Mesodermal cell (in vitro differentiated cells): Measurements from ENCODE around the gene LHFPL6.

Experiments
- H3K27ac ChIP-seq: 2 replicates; pipeline ENCODE4 v1.7.0; 2013; ENCODE audit warnings: mild to moderate bottlenecking, low read depth, low read length, moderate library complexity; ENCODE audit not compliant: severe bottlenecking
- H3K36me3 ChIP-seq: 2 replicates; pipeline ENCODE4 v1.7.1; 2013; ENCODE audit warnings: mild to moderate bottlenecking, low read length, moderate library complexity; ENCODE audit not compliant: control insufficient read depth, insufficient read depth
- H3K4me1 ChIP-seq: one replicate; pipeline ENCODE4 v1.7.1; 2013; ENCODE audit warnings: mild to moderate bottlenecking, low read length; ENCODE audit not compliant: insufficient read depth, control insufficient read depth, poor library complexity, severe bottlenecking
- H3K4me3 ChIP-seq: 2 replicates; pipeline ENCODE4 v1.7.0; 2013; ENCODE audit warnings: low read length, control low read depth, mild to moderate bottlenecking; ENCODE audit not compliant: insufficient read depth, poor library complexity, severe bottlenecking; ENCODE audit errors: extremely low read depth
- H3K9me3 ChIP-seq: 2 replicates; pipeline ENCODE4 v1.7.1; 2013; ENCODE audit warnings: mild to moderate bottlenecking, low read length, moderate library complexity; ENCODE audit not compliant: control insufficient read depth
- WGBS, 2 experiments: methylation state at CpG; one replicate each; pipeline ENCODE4 v1.1.5; 2013; ENCODE audit warnings: missing lambda C conversion rate in 2 of 2; ENCODE audit not compliant: insufficient coverage in 2 of 2; 5-methylcytosine and 5-hydroxymethylcytosine counted together

LHFPL6 gene

GRCh38 chr13:39327172-39327479 lies 275.9 kb downstream of the LHFPL6 start:
- Histone ChIP-seq H3K27ac (no peak overlapping the region), H3K4me3 (no peak overlapping the region), H3K9me3 (no peaks in the 10 kb centered on the region), H3K4me1 (peaks cover 6% of the 10 kb centered on the region), H3K36me3 (no peaks in the 10 kb centered on the region)
- 100% methylated on average over 1 of the region's 1 CpG for WGBS, 2 experiments

DNA sequence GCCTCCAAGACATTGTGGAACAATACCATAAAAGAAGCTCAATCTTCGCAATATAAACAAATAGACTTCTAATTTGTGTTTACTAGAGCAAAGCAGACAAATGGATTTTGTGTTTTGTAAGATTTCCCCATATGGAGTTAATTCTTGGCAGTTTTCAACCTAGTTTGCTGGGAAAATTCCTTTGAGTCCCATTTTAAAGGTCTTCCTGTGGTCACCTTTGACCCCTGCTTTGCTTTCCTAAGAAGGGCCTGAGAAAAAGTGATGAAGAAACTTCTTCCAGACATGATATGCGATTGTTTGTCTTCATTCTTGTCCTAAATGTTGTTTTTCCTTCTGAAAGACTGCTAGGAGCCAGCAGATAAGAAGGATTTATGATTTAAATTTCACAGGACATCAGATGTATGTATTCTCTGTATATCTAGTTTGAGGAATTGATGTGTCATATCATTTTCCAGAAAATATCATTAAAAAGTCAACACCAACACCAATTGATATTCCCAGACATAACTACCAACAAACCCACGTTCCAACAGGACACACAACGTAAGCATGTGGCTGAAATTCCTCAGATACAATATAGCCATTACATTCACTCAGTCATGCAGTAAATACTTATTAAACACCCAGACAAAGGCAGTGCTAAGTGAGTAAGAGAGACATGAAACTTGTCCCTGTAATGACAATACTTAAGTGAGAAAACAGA lies 276.4 kb downstream of the LHFPL6 start:
- Histone ChIP-seq H3K9me3 (no peaks in the 10 kb centered on the region), H3K4me3 (no peak overlapping the region), H3K4me1 (peaks cover 6% of the 10 kb centered on the region), H3K27ac (no peak overlapping the region), H3K36me3 (no peaks in the 10 kb centered on the region)
- whole genome bisulfite sequencing, 2 experiments = 96 to 100% methylated on average over 1 to 3 of the region's 4 CpGs

DNA sequence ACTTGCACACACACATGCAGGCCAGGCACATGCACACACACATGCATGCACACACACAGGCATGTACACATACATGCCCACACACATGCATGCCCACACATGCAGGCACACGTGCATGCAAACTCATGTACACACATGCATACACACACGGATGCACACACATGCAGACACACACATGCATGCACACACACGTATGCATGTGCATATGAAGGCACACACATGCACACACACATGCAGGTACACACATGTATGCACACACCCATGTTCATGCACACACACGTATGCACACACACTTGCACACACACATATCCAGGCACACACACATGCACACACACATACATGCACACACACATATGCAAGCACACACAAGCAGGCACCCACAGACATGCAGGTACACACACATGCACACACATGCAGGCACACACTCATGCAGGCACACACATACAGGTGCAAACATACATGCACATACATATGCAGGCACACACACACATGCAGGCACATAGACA lies 278.1 kb downstream of the LHFPL6 start:
- Histone ChIP-seq H3K36me3 (no peaks in the 10 kb centered on the region), H3K27ac (no peak overlapping the region), H3K9me3 (no peaks in the 10 kb centered on the region), H3K4me1 (peaks cover 6% of the 10 kb centered on the region), H3K4me3 (no peak overlapping the region)
- WGBS, 2 experiments = 78 to 91% methylated on average over 3 to 4 of the region's 4 CpGs

- Histone ChIP-seq H3K27ac (peak overlapping the region; percentile 37), H3K4me1 (no peaks in the 10 kb centered on the region)
These were observed 280.0 kb downstream of the LHFPL6 start for GRCh38 chr13:39322836-39323585.

GRCh38 chr13:39321574-39321973 lies 281.4 kb downstream of the LHFPL6 start:
- 85 to 92% methylated on average over 1 of the region's 1 CpG for WGBS, 2 experiments
- H3K4me3 ChIP-seq = no peak overlapping the region
- H3K36me3 ChIP-seq = no peaks in the 10 kb centered on the region
- H3K9me3 ChIP-seq = no peaks in the 10 kb centered on the region
- no peaks in the 10 kb centered on the region for H3K4me1 ChIP-seq
- no peak overlapping the region for H3K27ac ChIP-seq

More at GRCh38 chr13:39322836-39323585, 280.0 kb downstream of the LHFPL6 start:
- Histone ChIP-seq H3K9me3 (no peaks in the 10 kb centered on the region), H3K4me3 (no peak overlapping the region), H3K36me3 (no peaks in the 10 kb centered on the region)
- 77 to 83% methylated on average over 2 to 3 of the region's 3 CpGs for WGBS, 2 experiments

- H3K27ac ChIP-seq = no peak overlapping the region
- no peaks in the 10 kb centered on the region for H3K36me3 ChIP-seq
- 83 to 100% methylated on average over 1 of the region's 1 CpG for WGBS, 2 experiments
- H3K4me1 ChIP-seq = no peaks in the 10 kb centered on the region
- no peaks in the 10 kb centered on the region for H3K9me3 ChIP-seq
- no peak overlapping the region for H3K4me3 ChIP-seq
These were observed 284.8 kb downstream of the LHFPL6 start for GRCh38 chr13:39318161-39318560.

- WGBS, 2 experiments = 90% methylated on average over 3 of the region's 3 CpGs
- no peaks in the 10 kb centered on the region for H3K36me3 ChIP-seq
- H3K4me3 ChIP-seq = no peak overlapping the region
- no peaks in the 10 kb centered on the region for H3K4me1 ChIP-seq
- no peaks in the 10 kb centered on the region for H3K9me3 ChIP-seq
- H3K27ac ChIP-seq = no peak overlapping the region
These were observed 285.7 kb downstream of the LHFPL6 start for GRCh38 chr13:39317291-39317690.

GRCh38 chr13:39315796-39316195 lies 287.2 kb downstream of the LHFPL6 start:
- H3K4me3 ChIP-seq = no peak overlapping the region
- WGBS, 2 experiments = no CpG with 5 or more reads among the region's 1 CpG
- H3K9me3 ChIP-seq = no peaks in the 10 kb centered on the region
- H3K36me3 ChIP-seq = no peaks in the 10 kb centered on the region
- no peaks in the 10 kb centered on the region for H3K4me1 ChIP-seq
- no peak overlapping the region for H3K27ac ChIP-seq

DNA sequence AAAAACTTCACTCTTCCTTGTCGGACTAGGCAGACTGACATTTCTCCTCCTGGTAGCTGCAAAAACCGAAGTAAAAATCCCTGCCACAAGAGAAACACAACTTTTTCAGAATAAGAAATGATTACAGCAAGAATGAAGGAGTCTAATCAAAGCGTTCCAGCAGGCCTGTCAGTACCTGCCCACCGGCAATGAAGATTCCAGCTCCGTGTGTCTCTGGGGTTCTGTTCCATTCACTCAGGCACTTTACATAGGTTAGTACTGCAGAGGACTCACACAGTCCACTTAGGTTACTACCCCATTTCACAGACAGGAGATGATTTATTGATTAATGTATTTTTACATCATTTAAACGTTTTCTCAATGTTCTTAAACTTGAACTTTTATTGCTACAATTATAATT lies 289.3 kb downstream of the LHFPL6 start:
- WGBS, 2 experiments = 60 to 90% methylated on average over 1 to 5 of the region's 6 CpGs
- H3K27ac ChIP-seq = no peak overlapping the region

DNA sequence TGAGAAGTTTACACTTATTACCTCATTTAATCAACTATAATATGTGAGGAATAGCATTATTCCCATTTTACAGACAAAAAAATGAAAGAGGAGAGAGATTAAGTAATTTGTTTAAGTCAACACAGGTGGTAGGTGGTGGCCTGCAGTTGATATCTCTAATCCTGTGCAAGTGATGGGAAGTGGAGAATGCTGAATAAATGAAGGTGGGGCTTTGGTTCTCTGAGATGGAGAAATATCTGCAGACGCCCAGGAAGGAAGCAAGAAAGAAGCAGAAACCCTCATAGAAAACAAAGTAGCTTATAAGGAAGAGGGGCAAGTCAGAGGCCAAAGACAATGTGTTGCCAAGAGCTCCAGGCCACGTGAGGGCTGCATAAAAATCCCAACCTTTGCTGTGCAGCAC lies 290.4 kb downstream of the LHFPL6 start:
- H3K27ac ChIP-seq = no peak overlapping the region
- H3K4me1 ChIP-seq = no peaks in the 10 kb centered on the region
- H3K36me3 ChIP-seq = no peaks in the 10 kb centered on the region
- H3K4me3 ChIP-seq = no peak overlapping the region
- no peaks in the 10 kb centered on the region for H3K9me3 ChIP-seq
- 67 to 80% methylated on average over 1 of the region's 2 CpGs for WGBS, 2 experiments

More for the DNA sequence above, 289.3 kb downstream of the LHFPL6 start:
- Histone ChIP-seq H3K4me3 (no peak overlapping the region), H3K36me3 (no peaks in the 10 kb centered on the region), H3K9me3 (no peaks in the 10 kb centered on the region), H3K4me1 (no peaks in the 10 kb centered on the region)

GRCh38 chr13:39311619-39312018 lies 291.4 kb downstream of the LHFPL6 start:
- Histone ChIP-seq H3K9me3 (no peaks in the 10 kb centered on the region), H3K36me3 (no peaks in the 10 kb centered on the region), H3K4me1 (no peaks in the 10 kb centered on the region), H3K27ac (no peak overlapping the region), H3K4me3 (no peak overlapping the region)
- 84 to 94% methylated on average over 3 to 4 of the region's 4 CpGs for WGBS, 2 experiments
